Right lobe of liver (tissue), 6 donors: Measurements from ENCODE around the gene APLF. TPM values are rescaled to one million over a fixed set of nuclear protein-coding genes. Genes with fewer than 3 reads are reported as not detected.

ENCODE experiments used
- ATAC-seq, 4 donors: fragments of 200-7000 bp; cut with Tn5 transposase; one replicate each; pipeline ENCODE4 v1.9.1; 2020; ENCODE audit warnings: mild to moderate bottlenecking in 4 of 4, moderate library complexity in 4 of 4
- DNase-seq, 3 donors: peaks; one replicate each; pipeline ENCODE4 v3.0.0-alpha.2; 2020
- H3K27ac ChIP-seq, 3 donors: fragments of 200-600 bp; one replicate each; pipeline ENCODE4 v1.8.0; 2022
- H3K27me3 ChIP-seq, 2 donors: fragments of 200-600 bp; one replicate each; pipeline ENCODE4 v1.8.0; 2022
- H3K36me3 ChIP-seq, 4 donors: fragments of 200-600 bp; sonication (generic) in 1 of 4; one replicate each; pipeline versions ENCODE4 v1.5.1 to v1.8.0; 2017 to 2022; ENCODE audit warnings: control low read depth in 1 of 4
- H3K4me1 ChIP-seq, 4 donors: fragments of 200-600 bp; sonication (generic) in 1 of 4; one replicate each; pipeline versions ENCODE4 v1.5.1 to v1.8.0; 2017 to 2022; ENCODE audit warnings: control low read depth in 1 of 4
- H3K4me3 ChIP-seq, 3 donors: fragments of 200-600 bp; one replicate each; pipeline ENCODE4 v1.8.0; 2022
- H3K9me3 ChIP-seq, 4 donors: fragments of 200-600 bp; sonication (generic) in 1 of 4; one replicate each; pipeline versions ENCODE4 v1.5.1 to v1.8.0; 2017 to 2022; ENCODE audit warnings: control low read depth in 1 of 4
- CTCF ChIP-seq, 4 donors: fragments of 200-600 bp in 3 of 4; fragments of 450-650 bp in 1 of 4; IDR thresholded peaks; one replicate each; pipeline versions ENCODE4 v1.5.1 to v1.8.0; 2016 to 2022; ENCODE audit warnings: antibody characterized with exemption in 4 of 4, mild to moderate bottlenecking in 2 of 4
- POLR2A ChIP-seq: fragments of 450-650 bp; IDR thresholded peaks from one replicate; pipeline ENCODE4 v1.6.1; 2017; ENCODE audit warnings: antibody characterized with exemption, mild to moderate bottlenecking
- WGBS: methylation state at CpG from one replicate; pipeline ENCODE4 v1.1.6; 2018; ENCODE audit warnings: low coverage, low lambda C conversion rate; ENCODE audit not compliant: insufficient coverage; ENCODE audit errors: missing lambda C conversion rate; 5-methylcytosine and 5-hydroxymethylcytosine counted together
- intact Hi-C, 2 donors: fragments of 100-400 bp; cut with DNase I; formaldehyde crosslinking; loops; one replicate each; pipeline versions ENCODE4 v1.11.2 to v1.14.1; 2022
- total RNA-seq, 6 experiments: library from RNA; depleted of rRNA in 2 of 6; stranded (reverse); fragments of >200 nt in 2 of 6; fragmentation: NEBNext Ultra II Directional in 3 of 6; extraction: Animal tissue kit (Norgen Biotek cat#: 25700) in 3 of 6; gene quantifications; one replicate each; pipeline versions ENCODE4 v1.1.0 to v1.2.4, GENCODE V29; 2016 to 2023
- donor health status: DM: no; HTN: yes; CAD: no.
- donor health status: DM: no; HTN: no; CAD: no.
- donor health status: DM: no; HTN: no; CAD: no.
- donor health status: DM: no; HTN: yes; CAD: no.
- donor health status: DM: no; HTN: yes; CAD: no.

Gene APLF
- total RNA-seq, 6 experiments from 2014 or later, result 1.3 to 2.3 (median 1.9) TPM

GRCh38 chr2:68512326-68512725 lies 44.9 kb downstream of the APLF start:
- Histone ChIP-seq H3K4me3 (no peak overlapping the region), H3K36me3 (no peaks in the 10 kb centered on the region), H3K27me3 (no peaks in the 10 kb centered on the region), H3K9me3 (no peaks in the 10 kb centered on the region), H3K27ac (no peak overlapping the region), H3K4me1 (peaks cover 0 to 12% (median 5%) of the 10 kb centered on the region in 4 donors)
- ATAC-seq, result peak in 2 of 4 donors; percentile 41 to 46
- no peak for TF ChIP-seq CTCF (IDR thresholded peaks at IDR 0.05)
- no peak for TF ChIP-seq POLR2A
- intact Hi-C loops, result no loop called here
- DNase-seq, result no peak
- WGBS, result 63% methylated on average over 3 of the region's 3 CpGs

GRCh38 chr2:68512966-68513365 lies 45.6 kb downstream of the APLF start:
- DNase-seq (no peak), ATAC-seq (no peak)
- H3K27ac ChIP-seq, result no peak overlapping the region
- H3K27me3 ChIP-seq, result no peaks in the 10 kb centered on the region
- no peaks in the 10 kb centered on the region for H3K9me3 ChIP-seq
- peaks cover 0 to 12% (median 5%) of the 10 kb centered on the region in 4 donors for H3K4me1 ChIP-seq
- intact Hi-C loops, result no loop called here
- H3K4me3 ChIP-seq, result no peak overlapping the region
- no peaks in the 10 kb centered on the region for H3K36me3 ChIP-seq
- 45% methylated on average over 1 of the region's 1 CpG for WGBS
- TF ChIP-seq POLR2A (no peak), CTCF (IDR thresholded peaks at IDR 0.05) (no peak)

GRCh38 chr2:68514316-68514929 lies 47.0 kb downstream of the APLF start:
- ATAC-seq, result peak; percentile 68 to 94 (median 90)
- peaks cover 0 to 12% (median 5%) of the 10 kb centered on the region in 4 donors for H3K4me1 ChIP-seq
- peak overlapping the region in 2 of 3 donors; percentile 46 for H3K27ac ChIP-seq
- H3K36me3 ChIP-seq, result no peaks in the 10 kb centered on the region
- intact Hi-C loops, result no loop called here
- no peak for TF ChIP-seq CTCF (IDR thresholded peaks at IDR 0.05)
- peak; percentile 15 for TF ChIP-seq POLR2A
- H3K9me3 ChIP-seq, result no peaks in the 10 kb centered on the region
- no peaks in the 10 kb centered on the region for H3K27me3 ChIP-seq
- H3K4me3 ChIP-seq, result no peak overlapping the region
- DNase-seq, result peak in 1 of 3 donors; percentile 61
- 35% methylated on average over 2 of the region's 2 CpGs for WGBS

DNA sequence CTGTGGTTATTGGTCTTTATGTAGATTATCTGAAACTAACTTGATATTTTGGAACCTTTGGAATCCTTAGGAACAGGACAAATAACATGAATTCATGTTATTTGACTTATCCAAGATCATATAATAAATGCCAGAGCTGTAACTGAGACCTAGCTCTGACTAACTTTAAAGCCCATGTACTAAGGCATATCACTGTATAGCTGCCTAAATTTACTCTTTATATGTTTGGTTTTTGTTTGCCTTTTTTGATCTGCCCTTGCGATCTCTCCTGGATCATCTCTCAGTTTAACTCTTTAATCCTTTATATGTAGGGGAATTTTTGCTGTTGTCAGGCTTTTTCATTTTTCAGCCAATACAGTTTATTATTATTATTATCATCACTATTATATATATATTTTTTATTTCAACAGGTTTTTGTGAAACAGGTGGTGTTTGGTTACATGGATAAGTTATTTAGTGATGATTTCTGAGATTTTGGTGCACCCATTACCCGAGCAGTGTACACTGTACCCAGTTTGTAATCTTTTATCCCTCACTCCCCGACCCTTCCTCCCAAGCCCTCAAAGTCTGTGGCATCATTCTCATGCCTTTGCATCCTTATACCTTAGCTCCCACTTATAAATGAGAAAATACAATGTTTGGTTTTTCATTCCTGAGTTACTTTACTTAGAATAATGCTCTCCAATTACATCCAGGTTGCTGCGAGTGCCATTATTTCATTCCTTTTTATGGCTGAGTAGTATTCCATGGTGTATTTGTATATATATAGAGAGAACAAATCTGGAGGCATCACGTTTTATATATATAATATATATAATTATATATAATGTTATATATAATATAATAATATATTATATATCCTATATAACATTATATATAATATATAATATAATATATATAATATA lies 48.9 kb downstream of the APLF start:
- no peak overlapping the region for H3K4me3 ChIP-seq
- no peak for TF ChIP-seq CTCF (IDR thresholded peaks at IDR 0.05)
- no peak for TF ChIP-seq POLR2A
- H3K4me1 ChIP-seq, result peaks cover 0 to 12% (median 5%) of the 10 kb centered on the region in 4 donors
- 88% methylated on average over 5 of the region's 5 CpGs for WGBS
- ATAC-seq, result no peak
- no peaks in the 10 kb centered on the region for H3K27me3 ChIP-seq
- no peak for DNase-seq
- H3K9me3 ChIP-seq, result no peaks in the 10 kb centered on the region
- H3K36me3 ChIP-seq, result no peaks in the 10 kb centered on the region
- H3K27ac ChIP-seq, result no peak overlapping the region
- intact Hi-C loops, result no loop called here
